Stimulated activated memory B cell treated with anti-CD40 and anti-IgM and Interleukin-4, amounts not matched to agents 10 μg/mL and 1 μg/mL and 100 μg/mL, for 72 hours (primary cell): Measurements from ENCODE around the gene LHFPL2.

Source experiments
- ATAC-seq: fragments of 150-1000 bp; cut with Tn5 transposase; 2 replicates; pipeline ENCODE4 v1.10.0; 2021
- H3K27ac Mint-ChIP-seq: one replicate; pipeline ENCODE4 v1.8.0; 2022; ENCODE audit warnings: mild to moderate bottlenecking, mixed read lengths
- H3K27me3 Mint-ChIP-seq: one replicate; pipeline ENCODE4 v1.8.0; 2022; ENCODE audit warnings: mixed read lengths
- H3K36me3 Mint-ChIP-seq: one replicate; pipeline ENCODE4 v1.8.0; 2022; ENCODE audit warnings: mixed read lengths
- H3K4me1 Mint-ChIP-seq: one replicate; pipeline ENCODE4 v1.8.0; 2022; ENCODE audit warnings: mixed read lengths
- H3K4me3 Mint-ChIP-seq: one replicate; pipeline ENCODE4 v1.8.0; 2022; ENCODE audit warnings: mild to moderate bottlenecking, moderate library complexity, mixed read lengths
- H3K9me3 Mint-ChIP-seq: one replicate; pipeline ENCODE4 v1.8.0; 2022; ENCODE audit warnings: mixed read lengths

The LHFPL2 gene

GRCh38 chr5:78507531-78507930 lies 141.0 kb downstream of the LHFPL2 start:
- ATAC-seq = no peak
- Mint-ChIP-seq H3K4me3 (no peak overlapping the region), H3K36me3 (no peaks in the 10 kb centered on the region), H3K27me3 (no peaks in the 10 kb centered on the region), H3K27ac (no peak overlapping the region), H3K4me1 (peaks cover 17% of the 10 kb centered on the region), H3K9me3 (no peaks in the 10 kb centered on the region)

DNA sequence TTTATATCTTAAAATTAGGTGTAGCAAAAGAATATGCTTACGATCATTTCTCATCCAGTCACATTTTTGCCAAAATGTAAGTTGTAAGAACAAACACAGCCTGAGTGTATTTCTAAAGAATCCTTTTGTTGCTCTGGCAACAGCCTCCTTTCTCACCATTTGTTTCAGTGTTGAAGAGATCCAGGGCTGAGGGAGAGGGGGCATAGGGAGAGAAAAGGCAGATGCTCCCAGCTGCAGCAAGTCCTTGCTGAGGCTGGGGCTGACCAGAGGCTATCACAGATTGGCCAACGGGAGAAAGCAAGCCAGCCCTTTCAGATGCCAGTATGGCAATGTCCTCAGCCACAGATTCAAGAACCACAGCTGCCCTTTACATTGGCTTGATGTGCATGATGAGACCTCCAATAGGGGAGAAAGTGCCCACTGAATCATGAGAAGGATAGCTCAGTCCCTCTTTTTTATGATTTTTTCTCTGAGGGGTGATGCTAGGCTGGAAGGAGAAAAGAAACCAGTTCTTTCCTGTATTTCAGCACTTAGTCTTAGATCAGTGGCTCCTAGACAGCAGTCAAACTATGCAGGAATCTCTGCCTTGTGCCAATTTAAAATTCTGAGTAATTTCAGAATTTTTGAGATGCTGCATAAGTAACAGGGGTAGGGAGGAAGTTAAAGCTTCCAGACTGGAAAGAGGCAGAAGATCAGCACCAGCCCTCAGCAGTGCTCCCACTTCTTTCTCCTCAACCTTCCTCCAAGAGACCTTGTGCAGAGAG lies 142.1 kb downstream of the LHFPL2 start:
- Mint-ChIP-seq H3K27ac (no peak overlapping the region), H3K4me1 (peaks cover 25% of the 10 kb centered on the region), H3K9me3 (no peaks in the 10 kb centered on the region), H3K36me3 (no peaks in the 10 kb centered on the region), H3K4me3 (no peak overlapping the region), H3K27me3 (no peaks in the 10 kb centered on the region)
- ATAC-seq = no peak

DNA sequence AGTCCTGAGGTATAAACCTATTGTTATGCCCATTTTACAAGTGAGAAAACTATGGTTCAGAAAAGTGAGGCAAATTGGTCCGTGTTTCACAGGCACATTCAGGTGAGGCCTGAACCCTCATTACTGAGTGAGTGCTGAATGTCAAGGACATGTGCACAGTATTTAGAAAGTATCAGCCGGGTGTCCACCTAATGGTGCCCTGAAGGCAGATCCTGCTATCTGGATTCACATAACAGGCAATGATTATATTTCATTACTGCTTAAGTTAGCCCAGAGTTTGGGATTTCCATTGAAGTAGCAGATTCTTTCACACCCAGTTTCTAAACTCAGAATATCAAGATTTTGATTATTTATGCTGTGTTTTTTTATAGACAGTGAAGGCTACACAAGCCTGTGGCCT lies 142.7 kb downstream of the LHFPL2 start:
- Mint-ChIP-seq H3K4me3 (no peak overlapping the region), H3K36me3 (no peaks in the 10 kb centered on the region), H3K27me3 (no peaks in the 10 kb centered on the region), H3K4me1 (peaks cover 28% of the 10 kb centered on the region), H3K27ac (no peak overlapping the region), H3K9me3 (no peaks in the 10 kb centered on the region)
- ATAC-seq = no peak

DNA sequence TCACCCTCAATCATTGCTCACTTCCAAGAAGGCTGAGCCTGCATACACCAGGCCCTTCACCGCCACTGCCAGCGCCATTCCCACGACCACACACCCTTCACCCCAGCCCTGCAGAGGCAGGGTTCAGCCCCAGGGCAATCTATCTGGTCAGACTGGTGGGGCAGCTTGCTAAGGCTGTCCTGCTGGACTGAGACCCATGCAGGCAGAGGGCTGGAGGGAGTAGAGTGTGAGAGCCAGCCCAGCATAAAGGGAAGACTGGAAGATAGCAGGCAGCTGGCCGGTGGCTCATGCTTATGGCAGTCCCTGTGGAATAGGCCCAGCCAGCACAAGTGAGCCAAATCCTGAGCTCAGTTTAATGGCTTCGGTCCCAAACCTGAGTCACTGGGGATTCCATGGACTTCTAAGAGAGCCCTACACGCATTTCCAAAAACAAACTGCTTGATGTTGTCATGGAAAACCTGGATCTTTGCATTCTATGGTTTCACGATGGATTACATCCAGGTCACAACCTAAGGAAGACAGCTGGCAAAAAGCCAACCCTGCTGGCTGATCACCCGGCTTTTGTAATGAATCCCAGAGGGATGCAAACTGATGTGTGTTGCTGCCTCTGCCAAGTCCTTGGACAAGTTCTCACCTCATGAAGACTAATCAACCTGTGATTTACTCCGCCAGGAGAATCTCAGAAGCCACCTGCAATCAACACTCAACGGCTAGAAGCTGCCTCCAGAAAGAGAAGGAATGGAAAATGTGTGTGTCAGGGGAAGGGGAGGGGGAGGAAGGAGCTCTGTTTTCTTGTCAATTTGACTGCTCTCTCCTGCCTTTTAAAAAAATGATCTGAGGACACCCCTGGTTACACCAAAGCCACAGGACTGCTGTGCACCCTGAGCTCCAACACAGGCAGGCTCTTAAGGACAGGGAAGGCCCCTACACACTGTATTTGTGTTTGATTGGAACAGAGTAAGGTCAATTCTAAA lies 143.6 kb downstream of the LHFPL2 start:
- H3K36me3 Mint-ChIP-seq = no peaks in the 10 kb centered on the region
- H3K9me3 Mint-ChIP-seq = no peaks in the 10 kb centered on the region
- no peak overlapping the region for H3K4me3 Mint-ChIP-seq
- no peaks in the 10 kb centered on the region for H3K27me3 Mint-ChIP-seq
- no peak for ATAC-seq
- H3K27ac Mint-ChIP-seq = no peak overlapping the region
- peaks cover 20% of the 10 kb centered on the region for H3K4me1 Mint-ChIP-seq

GRCh38 chr5:78503958-78504653 lies 144.5 kb downstream of the LHFPL2 start:
- no peak overlapping the region for H3K27ac Mint-ChIP-seq
- no peak overlapping the region for H3K4me3 Mint-ChIP-seq
- H3K4me1 Mint-ChIP-seq = peaks cover 12% of the 10 kb centered on the region
- H3K9me3 Mint-ChIP-seq = no peaks in the 10 kb centered on the region
- H3K36me3 Mint-ChIP-seq = no peaks in the 10 kb centered on the region
- no peaks in the 10 kb centered on the region for H3K27me3 Mint-ChIP-seq
- ATAC-seq = no peak

DNA sequence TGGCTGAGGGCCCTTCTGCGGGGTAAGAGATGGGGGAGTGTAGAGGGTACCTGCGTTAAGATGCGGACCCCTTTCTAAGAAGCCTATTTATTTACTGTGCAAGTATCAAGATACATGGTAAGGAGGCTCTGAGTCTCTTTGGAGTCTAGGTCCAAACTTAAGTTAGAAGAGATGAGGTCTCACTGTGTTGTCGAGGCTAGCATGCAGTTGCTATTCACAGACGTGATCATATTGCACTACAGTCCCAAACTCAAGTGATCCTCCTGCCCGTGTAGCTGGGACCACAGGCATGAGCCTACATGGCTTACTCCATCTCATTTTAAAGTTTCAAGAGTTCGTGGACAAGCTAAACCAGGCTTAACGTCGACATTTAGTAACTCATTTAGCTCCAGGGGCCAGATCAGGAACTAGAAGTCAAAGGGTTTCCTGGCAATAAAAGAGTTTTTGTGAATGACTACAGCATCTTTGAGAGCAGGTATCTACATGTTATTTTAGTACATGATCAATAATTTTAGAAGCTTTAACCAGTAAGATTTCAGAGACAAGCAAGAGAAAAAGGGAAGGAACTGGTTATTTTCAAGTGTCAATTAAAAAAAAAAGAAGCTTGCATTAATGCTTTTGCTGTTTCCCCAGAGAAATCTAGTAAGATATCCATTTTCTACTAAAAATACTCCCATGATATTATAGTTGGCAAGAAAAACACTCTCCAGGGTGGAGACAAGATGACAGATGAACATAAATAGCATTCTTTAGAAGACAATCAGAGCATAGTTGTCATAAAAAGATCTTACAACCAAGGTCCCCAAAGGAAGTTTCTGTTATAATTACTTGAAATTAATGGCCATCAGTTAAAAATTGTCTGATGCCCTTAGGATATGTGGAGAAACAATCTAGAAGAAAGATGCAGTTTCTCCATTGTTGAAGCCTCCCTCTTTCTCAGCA lies 146.9 kb downstream of the LHFPL2 start:
- H3K4me1 Mint-ChIP-seq = peaks cover 36% of the 10 kb centered on the region
- no peak overlapping the region for H3K27ac Mint-ChIP-seq
- no peak for ATAC-seq
- no peak overlapping the region for H3K4me3 Mint-ChIP-seq
- H3K27me3 Mint-ChIP-seq = no peaks in the 10 kb centered on the region
- no peaks in the 10 kb centered on the region for H3K36me3 Mint-ChIP-seq
- H3K9me3 Mint-ChIP-seq = no peaks in the 10 kb centered on the region

GRCh38 chr5:78500871-78501270 lies 147.7 kb downstream of the LHFPL2 start:
- no peaks in the 10 kb centered on the region for H3K36me3 Mint-ChIP-seq
- H3K27ac Mint-ChIP-seq = no peak overlapping the region
- no peaks in the 10 kb centered on the region for H3K27me3 Mint-ChIP-seq
- no peaks in the 10 kb centered on the region for H3K9me3 Mint-ChIP-seq
- H3K4me1 Mint-ChIP-seq = peaks cover 44% of the 10 kb centered on the region
- H3K4me3 Mint-ChIP-seq = no peak overlapping the region
- ATAC-seq = no peak

DNA sequence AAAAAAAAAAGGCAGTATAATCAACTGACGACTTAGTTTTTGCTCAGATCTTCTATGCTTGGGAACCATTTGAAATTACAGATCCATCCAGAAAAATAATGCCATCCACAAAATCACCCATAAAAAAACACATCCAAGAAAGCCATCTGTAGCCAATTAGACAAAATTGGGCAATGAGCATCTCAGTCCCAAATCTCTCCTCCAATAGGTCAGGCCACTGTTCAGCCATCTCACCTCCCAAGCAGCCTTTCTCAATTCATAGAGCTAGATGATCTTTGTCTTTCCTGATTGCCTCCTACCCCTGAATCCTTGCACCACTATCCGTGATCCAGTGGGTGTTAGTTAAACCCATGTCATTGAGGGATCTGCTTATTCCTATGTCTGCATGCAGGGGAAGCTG lies 148.5 kb downstream of the LHFPL2 start:
- peaks cover 45% of the 10 kb centered on the region for H3K4me1 Mint-ChIP-seq
- no peaks in the 10 kb centered on the region for H3K9me3 Mint-ChIP-seq
- no peak overlapping the region for H3K27ac Mint-ChIP-seq
- no peak overlapping the region for H3K4me3 Mint-ChIP-seq
- H3K27me3 Mint-ChIP-seq = no peaks in the 10 kb centered on the region
- H3K36me3 Mint-ChIP-seq = no peaks in the 10 kb centered on the region
- ATAC-seq = no peak

- no peak overlapping the region for H3K4me3 Mint-ChIP-seq
- H3K27me3 Mint-ChIP-seq = no peaks in the 10 kb centered on the region
- no peak for ATAC-seq
- no peaks in the 10 kb centered on the region for H3K9me3 Mint-ChIP-seq
- no peaks in the 10 kb centered on the region for H3K36me3 Mint-ChIP-seq
- peaks cover 45% of the 10 kb centered on the region for H3K4me1 Mint-ChIP-seq
- H3K27ac Mint-ChIP-seq = no peak overlapping the region
Measured at GRCh38 chr5:78499485-78499884, 149.1 kb downstream of the LHFPL2 start.

GRCh38 chr5:78497573-78498533 lies 150.7 kb downstream of the LHFPL2 start:
- Mint-ChIP-seq H3K27me3 (no peaks in the 10 kb centered on the region), H3K36me3 (peaks cover 4% of the 10 kb centered on the region), H3K4me1 (peaks cover 45% of the 10 kb centered on the region), H3K9me3 (no peaks in the 10 kb centered on the region), H3K27ac (no peak overlapping the region), H3K4me3 (peak overlapping the region; percentile 21)
- peak; percentile 36 for ATAC-seq

DNA sequence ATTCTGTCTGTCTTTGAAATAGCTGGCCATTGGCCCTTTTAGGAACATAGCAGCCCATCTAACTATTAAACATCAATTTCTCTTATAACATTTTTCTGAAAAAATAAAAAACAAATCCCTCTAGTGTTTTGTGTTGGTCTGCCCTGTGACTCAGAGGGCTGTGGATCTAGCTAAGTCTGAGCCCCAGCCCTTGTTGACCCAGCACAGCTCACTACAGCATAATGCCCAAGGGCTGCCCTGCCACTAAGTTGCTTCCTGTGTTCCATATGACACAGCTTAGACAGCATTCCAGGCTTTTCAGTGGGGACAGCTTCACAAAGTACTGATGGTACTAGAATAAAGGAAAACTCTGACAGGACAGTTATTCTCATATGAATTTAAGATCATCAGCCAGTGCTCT lies 152.2 kb downstream of the LHFPL2 start:
- H3K9me3 Mint-ChIP-seq = no peaks in the 10 kb centered on the region

DNA sequence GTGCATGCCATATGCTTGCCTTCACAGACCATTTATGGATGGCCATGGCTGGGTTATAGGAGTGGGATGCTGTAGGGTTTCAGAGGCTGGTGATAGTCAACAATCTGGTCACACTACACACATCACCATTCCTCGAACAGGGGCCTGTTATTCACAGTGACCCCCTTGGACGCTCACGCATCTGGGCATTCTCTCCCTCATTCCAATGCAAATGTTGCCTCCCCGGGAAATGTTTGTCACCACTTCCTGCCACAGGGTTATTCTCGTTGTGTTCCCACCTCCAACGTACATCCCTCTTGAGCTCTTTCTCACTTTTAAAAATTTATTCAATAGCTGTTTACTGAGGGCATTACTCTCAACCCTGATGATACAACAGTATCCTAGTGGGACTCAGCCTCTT lies 152.8 kb downstream of the LHFPL2 start:
- ATAC-seq = no peak
- no peak overlapping the region for H3K27ac Mint-ChIP-seq
- H3K4me3 Mint-ChIP-seq = no peak overlapping the region
- peaks cover 9% of the 10 kb centered on the region for H3K36me3 Mint-ChIP-seq
- peaks cover 34% of the 10 kb centered on the region for H3K4me1 Mint-ChIP-seq
- H3K9me3 Mint-ChIP-seq = no peaks in the 10 kb centered on the region
- H3K27me3 Mint-ChIP-seq = no peaks in the 10 kb centered on the region

More for the DNA sequence above, 152.2 kb downstream of the LHFPL2 start:
- H3K36me3 Mint-ChIP-seq = peaks cover 4% of the 10 kb centered on the region
- no peak overlapping the region for H3K4me3 Mint-ChIP-seq
- no peak overlapping the region for H3K27ac Mint-ChIP-seq
- H3K4me1 Mint-ChIP-seq = peaks cover 36% of the 10 kb centered on the region
- H3K27me3 Mint-ChIP-seq = no peaks in the 10 kb centered on the region
- ATAC-seq = no peak

- H3K4me3 Mint-ChIP-seq = no peak overlapping the region
- ATAC-seq = no peak
- peaks cover 19% of the 10 kb centered on the region for H3K4me1 Mint-ChIP-seq
- H3K27me3 Mint-ChIP-seq = no peaks in the 10 kb centered on the region
- peaks cover 15% of the 10 kb centered on the region for H3K36me3 Mint-ChIP-seq
- no peaks in the 10 kb centered on the region for H3K9me3 Mint-ChIP-seq
- H3K27ac Mint-ChIP-seq = no peak overlapping the region
Measured at GRCh38 chr5:78492650-78493049, 155.9 kb downstream of the LHFPL2 start.
